Measurements from ENCODE around the gene FABP6. TPM values are rescaled to one million over a fixed set of nuclear protein-coding genes. Genes with fewer than 3 reads are reported as not detected.

Gene FABP6
- total and polyA plus RNA-seq, 9 of the 15 experiments (the other 6 are each of a cell fraction or from before 2014, with no cell fraction given): 0.11 to 0.33 (median 0.21) TPM; not detected in 4

- 0 out of 2 replicates have a peak, but pooled peaks cover 1% of the 10 kb centered on the region for H3K9me3 ChIP-seq (replicated peaks; ENCODE audit: control insufficient read depth, insufficient read depth, low read depth, low read length)
- FAIRE-seq: no peak
- no peak overlapping the region for H3K9ac ChIP-seq (ENCODE audit: insufficient read depth in 1 of 2, low read depth in 2 of 2, low read length in 2 of 2)
- ATAC-seq: no peak
- no peaks in the 10 kb centered on the region for H3K9me1 ChIP-seq (ENCODE audit: control insufficient read depth, insufficient read depth, low read length)
- no peak for DNase-seq (ENCODE audit: extremely low read depth in 1 of 4, low spot score in 3 of 4)
- no peaks in the 10 kb centered on the region for H4K20me1 ChIP-seq (replicated peaks; ENCODE audit: control insufficient read depth, insufficient read depth, low read length)
- H3K79me2 ChIP-seq (ENCODE audit: control insufficient read depth, insufficient read depth, low read length): no peaks in the 10 kb centered on the region
- TF ChIP-seq NCOR1 (IDR thresholded peaks at IDR 0.05): no peak
- no peak for TF ChIP-seq TEAD1 (CRISPR knock-in tag; IDR thresholded peaks at IDR 0.05)
- no peak for TF ChIP-seq ZZZ3 (IDR thresholded peaks at IDR 0.05)
- no peak for TF ChIP-seq ZBTB11 (CRISPR knock-in tag; IDR thresholded peaks at IDR 0.05)
- no peak for TF ChIP-seq ZNF263 (CRISPR knock-in tag; IDR thresholded peaks at IDR 0.05; ENCODE audit: borderline replicate concordance)
- TF ChIP-seq WHSC1 (IDR thresholded peaks at IDR 0.05; ENCODE audit: low read length): no peak
- no peak overlapping the region for H3K4me3 ChIP-seq
- intact Hi-C loops (cut with micrococcal nuclease): no loop called here
- POLR2A ChIA-PET: interaction anchor here (1.0 kb wide), 1 partner anchor 18 kb away, joined by 4 read pairs; no protein-coding TSS in a partner anchor
- no peak overlapping the region for H3K27ac ChIP-seq (ENCODE audit: extremely low read depth, low read depth, low read length)
- H3K4me1 ChIP-seq (replicated peaks in 1 of 2; ENCODE audit: control insufficient read depth in 2 of 2, insufficient read depth in 2 of 2, low read length in 2 of 2): no peaks in the 10 kb centered on the region
- no peaks in the 10 kb centered on the region for H3K36me3 ChIP-seq (ENCODE audit: control insufficient read depth, insufficient read depth, low read length)
- CTCF ChIA-PET (ENCODE audit: low intra/inter-chr PET ratio): no interaction called here
- H3K4me2 ChIP-seq (ENCODE audit: insufficient read depth, low read length): no peak overlapping the region
- H2AFZ ChIP-seq (ENCODE audit: low read depth, low read length): no peak overlapping the region
- in situ Hi-C loops (cut with MboI): no loop called here
- 0% methylated on average over 2 of the region's 2 CpGs for WGBS (ENCODE audit: insufficient coverage, low coverage, missing lambda C conversion rate)
- no TSS peak for BruUV-seq (replicated peaks)
- H3K27me3 ChIP-seq (ENCODE audit: control insufficient read depth in 2 of 2, insufficient read depth in 2 of 2, low read length in 2 of 2): peaks cover 17 to 44% of the 10 kb centered on the region in 2 experiments
Observed at GRCh38 chr5:160211352-160211751, 18.0 kb upstream of the FABP6 start.

Measured in K562 (cell line).